Kidney glomerular epithelial cell (primary cell): ENCODE measurements around the gene WDR62.
A peak's percentile ranks its signal among the peaks of the same experiment; 100 is the strongest.

Source experiments
- DNase-seq: peaks from one replicate; lab custom pipeline; 2025; lab: John Stamatoyannopoulos, UW

The WDR62 gene

GRCh38 chr19:36054733-36055686 lies at the start of gene WDR62:
Gene WDR62 (plus strand): TSS chr19:36054897. CDS start chr19:36054972, 75 bp downstream.
- DNase-seq = no peak

GRCh38 chr19:36006955-36007354 lies 47.7 kb upstream of the WDR62 start:
- no peak for DNase-seq

DNA sequence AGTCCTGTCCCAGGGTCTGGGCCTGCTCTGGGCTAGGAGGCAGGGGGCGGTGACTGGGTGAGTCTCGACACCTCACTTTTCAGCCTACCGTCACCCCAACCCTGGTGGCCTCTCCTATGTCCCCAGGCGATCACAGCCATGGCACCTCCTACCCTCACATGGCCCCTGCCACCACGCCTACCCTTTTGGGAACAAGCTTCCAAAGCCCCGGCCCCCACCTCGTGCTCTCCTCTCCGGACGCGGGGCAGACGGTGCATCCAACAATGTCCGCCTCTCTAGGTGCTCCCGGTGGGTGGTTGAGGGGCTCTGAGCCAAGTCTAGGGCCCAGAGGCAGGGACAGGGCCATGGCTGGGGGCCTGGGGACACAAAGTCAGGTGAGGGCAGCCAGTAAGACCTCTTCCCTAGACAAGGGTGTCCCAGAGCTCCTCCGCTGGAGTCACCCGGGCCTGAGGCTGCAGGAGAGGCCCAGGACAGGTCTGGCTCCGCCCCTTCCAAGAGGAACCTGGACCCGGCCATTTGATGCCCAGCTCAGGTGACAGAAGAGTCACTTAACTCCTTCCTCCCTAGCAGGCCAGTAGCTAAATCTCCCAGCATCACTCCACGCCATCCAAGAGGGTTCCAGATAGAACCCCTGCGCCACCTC lies 46.2 kb upstream of the WDR62 start, which contains the start of gene SYNE4:
Gene SYNE4, minus strand, starts transcription at position 478 of the 643 bp plus-strand sequence. Its CDS starts 132 bp downstream, at position 346.
- DNase-seq = no peak

DNA sequence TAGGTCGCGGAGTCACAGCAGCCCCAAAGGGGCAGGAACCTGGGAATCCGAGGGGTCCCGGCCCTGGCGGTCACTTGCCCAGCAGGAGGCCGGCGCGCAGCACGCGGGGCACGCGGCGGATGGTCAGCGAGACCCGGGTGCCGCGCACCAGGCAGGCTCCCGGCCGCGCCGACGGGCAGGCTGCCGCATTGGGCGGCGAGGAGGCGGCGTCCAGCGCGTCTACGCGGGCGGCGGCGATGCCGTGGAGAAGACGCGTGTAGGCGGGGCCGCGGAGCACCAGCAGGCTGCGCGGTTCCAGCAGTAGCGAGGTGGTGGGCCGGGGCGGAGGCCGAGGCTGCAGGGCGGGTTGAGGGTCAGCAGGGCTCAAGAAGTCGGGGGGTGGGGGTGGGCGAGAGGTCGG lies 45.5 kb upstream of the WDR62 start:
- DNase-seq = no peak

DNA sequence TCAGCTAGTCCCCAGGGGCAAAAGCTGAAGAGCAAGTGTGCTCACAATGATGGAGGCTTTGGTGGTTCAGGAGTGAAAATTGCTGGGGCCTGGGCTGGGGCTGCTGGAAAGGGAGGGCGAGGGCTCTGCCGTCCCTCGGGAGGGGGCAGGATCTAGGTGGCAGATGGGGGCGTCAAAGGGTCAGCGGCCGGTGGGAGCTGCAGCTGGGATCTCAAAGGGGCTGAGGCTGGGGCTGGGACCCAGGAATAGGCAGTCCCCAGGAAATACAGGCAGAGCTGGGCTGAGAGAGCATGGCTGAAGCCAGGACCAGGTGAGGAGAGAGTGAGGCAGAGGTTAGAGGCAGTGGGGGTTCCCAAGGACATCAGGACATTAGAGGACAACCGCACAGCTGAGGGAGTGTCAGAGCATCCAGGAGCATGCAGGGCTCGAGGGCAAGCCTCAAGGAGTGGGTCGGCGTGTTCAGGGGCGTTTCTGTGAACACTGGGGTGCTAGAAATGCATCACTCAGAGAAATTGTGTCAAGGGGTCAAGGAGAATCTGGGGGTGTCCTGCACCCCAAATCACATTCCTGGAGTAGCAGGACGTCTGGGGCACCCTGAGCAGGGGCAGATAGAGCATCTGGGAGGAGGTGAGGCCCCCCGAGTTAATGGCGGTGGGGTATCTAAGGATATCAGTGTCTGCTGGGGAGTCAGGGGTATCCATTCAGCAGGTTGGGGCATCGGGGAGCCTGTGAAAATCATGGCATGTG lies 44.9 kb upstream of the WDR62 start:
- no peak for DNase-seq

DNA sequence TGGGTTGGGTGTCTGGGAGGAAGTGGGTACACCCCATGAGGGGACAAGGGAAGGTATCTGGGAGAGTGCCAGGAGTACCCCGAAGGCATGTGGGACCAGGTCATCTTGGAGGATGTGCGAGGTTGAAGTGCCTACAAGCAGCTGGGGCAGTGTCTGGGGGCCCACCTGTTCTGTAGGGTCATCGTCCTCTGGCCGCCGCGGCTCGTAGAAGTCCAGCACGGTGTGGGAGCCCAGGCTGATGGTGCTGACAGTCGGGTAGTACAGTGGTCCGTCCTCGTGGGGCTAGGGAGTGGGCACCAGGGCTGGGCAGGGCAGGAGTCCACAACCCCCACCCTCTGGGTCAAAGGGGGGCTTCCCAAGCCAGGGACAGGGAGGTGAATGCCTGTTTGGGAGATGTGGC lies 44.3 kb upstream of the WDR62 start:
- no peak for DNase-seq

DNA sequence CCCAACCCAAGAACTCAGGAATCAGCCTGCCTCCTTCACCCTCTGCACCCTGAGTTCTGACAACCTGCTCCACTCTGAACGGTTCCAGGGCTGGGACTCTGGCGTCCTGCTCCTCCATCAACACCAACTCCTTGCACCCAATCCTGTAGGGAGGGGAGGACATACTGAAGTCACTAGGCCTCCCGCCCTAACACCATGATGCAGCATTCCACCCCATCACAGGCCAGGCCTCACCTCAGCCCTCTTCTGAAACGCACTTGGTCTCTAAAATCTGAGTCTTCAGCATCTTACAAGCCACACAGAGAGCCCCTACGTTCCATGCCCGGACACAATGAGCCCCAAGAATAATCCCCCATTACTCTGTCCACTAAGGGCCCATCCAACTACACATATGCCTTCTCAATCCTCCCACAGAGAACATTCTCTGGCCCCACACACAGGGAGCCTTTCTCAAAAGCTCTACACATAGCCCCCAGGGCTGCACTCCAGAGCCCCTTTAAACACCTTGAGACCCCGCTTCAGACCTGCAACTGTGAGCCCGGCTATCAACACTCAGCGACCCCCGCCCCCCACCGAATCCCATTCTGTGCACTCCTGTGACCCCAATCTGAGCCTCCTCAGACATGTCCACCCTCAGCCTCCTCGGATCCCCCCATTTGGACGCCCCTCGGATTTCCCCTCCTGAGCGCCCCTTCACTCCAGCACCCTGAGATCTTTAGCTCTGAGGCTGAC lies 41.3 kb upstream of the WDR62 start:
- DNase-seq = no peak

DNA sequence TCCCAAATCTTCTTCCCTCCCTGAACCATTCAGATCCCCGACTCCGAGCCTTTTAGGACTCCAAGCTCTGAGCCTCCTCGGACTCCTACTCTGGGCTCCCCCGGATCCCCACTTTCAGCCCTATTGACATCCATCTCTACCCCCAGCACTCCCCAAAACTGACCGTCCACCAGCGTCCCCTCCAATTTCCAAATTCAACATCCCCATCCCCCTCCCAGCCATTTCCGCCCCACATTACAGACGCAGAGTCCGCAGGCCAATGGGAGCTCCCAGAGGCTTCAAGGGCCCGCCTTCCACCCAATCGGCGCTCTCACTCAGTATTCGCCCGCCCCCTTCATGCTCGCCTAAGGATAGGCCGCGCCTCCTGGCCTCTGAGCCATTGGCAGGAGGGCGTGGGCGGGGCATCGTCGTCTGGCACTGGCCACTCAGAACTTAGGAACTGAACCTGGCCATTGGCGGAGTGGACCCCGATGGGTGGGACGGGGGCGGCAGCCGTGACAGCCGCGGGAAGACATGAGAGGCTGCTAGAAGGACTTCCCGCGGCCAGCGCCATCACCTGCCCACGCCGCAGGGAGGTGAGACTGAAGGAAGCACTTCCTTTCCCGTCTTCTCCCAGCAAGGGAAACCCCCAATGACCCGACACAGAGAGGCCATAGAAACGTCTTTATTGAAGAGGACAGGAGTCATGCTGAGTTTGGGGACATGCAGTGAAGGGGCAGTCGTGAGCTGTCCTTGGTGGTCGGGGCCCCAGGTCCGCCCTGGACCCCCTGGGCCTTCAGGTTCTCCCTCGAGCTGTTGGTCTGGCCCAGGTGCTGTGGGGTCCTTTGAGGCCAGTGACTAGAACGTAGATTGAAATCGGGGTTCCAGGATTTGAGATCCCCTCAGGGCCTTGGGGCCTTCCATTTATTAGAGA lies 40.4 kb upstream of the WDR62 start, which contains the start of gene ALKBH6:
Gene ALKBH6, minus strand, starts transcription at position 202 of the 913 bp plus-strand sequence. CDS start 816 bp downstream, outside the sequence.
- peak; percentile 99 for DNase-seq

DNA sequence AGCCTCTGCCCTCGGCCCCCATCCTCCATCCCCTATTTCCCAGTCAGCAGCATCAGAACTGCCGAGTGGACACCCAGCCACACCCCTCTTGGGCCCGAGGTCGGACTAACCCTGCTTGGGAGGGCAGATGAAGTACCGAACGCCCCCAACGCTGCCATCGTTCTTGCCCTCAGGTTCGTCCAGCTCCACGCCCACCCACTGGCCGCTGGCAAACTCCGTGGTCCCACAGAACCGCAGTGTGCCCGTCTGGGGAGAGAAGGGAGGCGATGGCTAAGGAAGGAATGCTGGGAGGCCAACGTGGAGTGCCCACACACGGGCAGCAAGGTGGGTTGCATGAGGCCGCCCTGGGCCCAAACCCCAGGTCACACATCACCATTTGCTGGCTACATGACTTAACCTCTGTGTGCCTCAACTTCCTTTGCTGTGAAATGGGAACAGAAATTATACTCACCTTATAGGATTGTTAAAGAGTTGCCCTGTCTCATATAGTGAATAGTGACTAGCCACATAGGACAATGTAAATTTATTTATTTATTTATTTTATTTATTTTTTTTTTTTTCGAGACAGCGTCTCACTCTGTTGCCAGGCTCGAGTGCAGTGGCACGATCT lies 35.5 kb upstream of the WDR62 start:
- DNase-seq = no peak

GRCh38 chr19:36023432-36023831 lies 31.3 kb upstream of the WDR62 start:
- DNase-seq = no peak

- DNase-seq = no peak
Measured at GRCh38 chr19:36025541-36025940, 29.2 kb upstream of the WDR62 start.

- DNase-seq = no peak
Measured at GRCh38 chr19:36026091-36026876, 28.4 kb upstream of the WDR62 start.

- DNase-seq = no peak
Measured at GRCh38 chr19:36027696-36028095, 27.0 kb upstream of the WDR62 start.

DNA sequence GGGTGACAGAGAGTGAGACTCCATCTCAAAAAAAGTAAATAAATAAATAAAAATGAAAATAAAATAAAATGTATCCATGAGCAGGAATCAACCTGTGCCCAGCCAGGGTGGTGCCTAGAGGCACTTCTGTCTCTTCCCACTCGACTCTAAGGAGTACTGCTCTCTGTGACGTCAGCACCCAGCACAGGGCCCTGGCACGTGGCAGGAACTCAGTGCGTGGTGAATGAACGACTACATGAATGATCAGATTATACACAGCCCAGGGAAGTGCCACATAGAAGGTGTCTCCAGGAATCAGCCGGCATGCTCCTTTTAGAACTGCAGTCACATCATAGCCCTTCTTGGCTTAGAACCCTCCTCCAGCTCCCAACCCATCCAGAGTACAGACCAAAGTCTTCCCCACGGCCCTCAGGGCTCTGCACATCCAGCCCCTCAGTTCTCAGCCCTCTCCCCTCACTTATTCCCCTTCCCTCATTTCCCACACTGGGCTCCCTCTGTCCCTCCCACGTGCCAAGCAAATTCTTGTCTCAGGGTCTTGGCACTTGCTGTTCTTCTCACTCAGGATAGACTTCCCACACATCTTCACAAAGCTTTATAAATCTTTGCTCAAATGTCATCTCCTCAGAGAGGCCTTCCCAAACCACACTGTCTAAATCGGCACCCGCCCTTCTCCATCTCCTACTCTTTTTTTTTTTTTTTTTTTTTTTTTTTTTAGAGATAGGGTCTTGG lies 26.2 kb upstream of the WDR62 start:
- DNase-seq = no peak

DNA sequence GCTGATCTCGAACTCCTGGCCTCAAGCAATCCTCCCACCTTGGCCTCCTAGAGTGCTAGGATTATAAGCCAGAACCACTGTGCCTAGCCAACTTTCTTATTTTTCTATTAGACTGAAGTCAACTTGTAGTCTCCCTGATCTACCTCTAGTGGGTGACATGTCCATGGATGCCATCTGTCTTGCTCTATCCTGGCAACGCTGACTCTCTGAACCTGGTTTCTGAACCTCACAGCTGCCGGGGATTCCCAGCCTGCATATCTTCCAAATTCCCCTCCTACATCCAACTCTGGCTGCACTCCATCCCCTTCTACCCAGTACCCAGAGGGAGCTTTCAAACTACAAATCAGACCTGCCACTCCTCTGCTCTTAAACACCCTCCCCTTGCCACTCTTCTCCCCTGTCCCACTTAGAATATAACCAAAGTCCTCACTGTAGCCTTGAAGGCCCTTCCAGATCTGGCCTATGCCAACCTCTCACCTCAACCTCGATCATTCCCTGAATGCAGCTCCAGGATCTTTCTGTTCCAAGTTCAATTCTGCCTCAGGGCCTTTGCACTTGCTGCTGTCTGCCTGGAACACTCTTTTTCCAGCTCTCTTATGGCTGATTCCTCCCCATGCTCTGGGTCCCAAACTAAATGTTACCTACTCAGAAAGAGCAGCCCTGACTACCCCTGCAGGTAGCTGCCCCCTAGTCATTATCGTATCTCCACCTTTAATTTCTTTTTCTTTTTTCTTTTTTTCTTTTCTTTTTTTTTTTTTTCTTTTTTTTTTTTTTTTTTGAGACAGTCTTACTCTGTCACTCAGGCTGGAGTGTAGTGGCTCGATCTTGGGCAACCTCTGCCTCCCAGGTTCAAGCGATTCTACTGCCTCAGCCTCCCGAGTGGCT lies 24.2 kb upstream of the WDR62 start:
- peak; percentile 32 for DNase-seq

- DNase-seq = no peak
Measured at GRCh38 chr19:36031308-36031707, 23.4 kb upstream of the WDR62 start.
